ENCODE data around the gene PDZRN4.
"Not testable (repeated sequence)": the region's sequence is repeated elsewhere in the genome, so short reads cannot be mapped to it uniquely, and the experiment has no call there.

PDZRN4 gene

DNA sequence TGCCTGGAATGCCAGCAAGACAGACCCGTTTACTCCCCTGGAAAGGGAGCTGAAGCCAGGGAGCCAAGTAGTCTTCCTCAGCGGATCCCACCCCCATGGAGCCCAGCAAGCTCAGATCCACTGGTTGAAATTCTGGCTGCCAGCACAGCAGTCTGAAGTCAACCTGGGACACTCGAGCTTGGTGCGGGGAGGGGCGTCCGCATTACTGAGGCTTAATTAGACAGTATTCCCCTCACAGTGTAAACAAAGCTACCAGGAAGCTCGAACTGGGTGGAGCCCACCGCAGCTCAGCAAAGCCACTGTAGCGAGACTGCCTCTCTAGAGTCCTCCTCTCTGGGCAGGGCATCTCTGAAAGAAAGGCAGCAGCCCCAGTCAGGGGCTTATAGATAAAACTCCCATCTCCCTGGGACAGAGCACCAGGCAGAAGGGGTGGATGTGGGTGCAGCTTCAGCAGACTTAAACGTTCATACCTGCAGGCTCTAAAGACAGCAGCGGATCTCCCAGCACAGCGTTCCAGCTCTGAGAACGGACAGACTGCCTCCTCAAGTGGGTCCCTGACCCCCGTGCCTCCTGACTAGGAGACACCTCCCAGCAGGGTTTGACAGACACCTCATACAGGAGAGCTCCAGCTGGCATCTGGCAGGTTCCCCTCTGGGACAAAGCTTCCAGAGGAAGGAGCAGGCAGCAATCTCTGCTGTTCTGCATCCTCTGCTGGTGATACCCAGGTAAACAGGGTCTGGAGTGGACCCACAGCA, 92.4 kb downstream of the PDZRN4 start:
- not testable (repeated sequence) for DNase-seq (ENCODE audit: low read depth in 1 of 2, low spot score in 1 of 2)

GRCh38 chr12:41285470-41285869, 97.3 kb downstream of the PDZRN4 start:
- DNase-seq (ENCODE audit: low read depth in 1 of 2, low spot score in 1 of 2): not testable (repeated sequence)

DNA sequence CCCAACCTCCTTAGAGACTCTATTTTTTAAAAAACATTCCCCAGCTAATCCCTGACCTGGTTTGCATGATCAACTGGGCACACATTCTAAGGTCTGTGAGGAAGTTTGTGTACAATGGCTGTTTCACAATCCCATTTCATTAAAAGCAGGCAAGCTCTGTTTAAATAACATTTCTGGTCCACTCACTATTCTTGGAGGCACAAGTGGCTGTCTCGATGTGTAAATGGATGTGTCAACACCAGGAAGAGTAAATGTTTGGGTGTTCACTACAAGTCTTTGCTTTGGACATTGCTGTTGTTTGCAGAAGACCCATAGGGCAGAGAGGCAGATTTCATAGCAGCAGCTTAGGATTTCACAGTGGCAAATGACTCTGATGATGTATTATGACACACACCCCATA, 98.3 kb downstream of the PDZRN4 start:
- no peak for DNase-seq (ENCODE audit: low read depth in 1 of 2, low spot score in 1 of 2)

- DNase-seq (ENCODE audit: low read depth in 1 of 2, low spot score in 1 of 2): no peak
These were observed 99.5 kb downstream of the PDZRN4 start for GRCh38 chr12:41287500-41288141.

- DNase-seq (ENCODE audit: low read depth in 1 of 2, low spot score in 1 of 2): no peak
These were observed 100.2 kb downstream of the PDZRN4 start for GRCh38 chr12:41288142-41288811.

- no peak for DNase-seq (ENCODE audit: low read depth in 1 of 2, low spot score in 1 of 2)
These were observed 101.4 kb downstream of the PDZRN4 start for GRCh38 chr12:41289501-41289900.

- no peak for DNase-seq (ENCODE audit: low read depth in 1 of 2, low spot score in 1 of 2)
These were observed 104.9 kb downstream of the PDZRN4 start for GRCh38 chr12:41293011-41293410.

DNA sequence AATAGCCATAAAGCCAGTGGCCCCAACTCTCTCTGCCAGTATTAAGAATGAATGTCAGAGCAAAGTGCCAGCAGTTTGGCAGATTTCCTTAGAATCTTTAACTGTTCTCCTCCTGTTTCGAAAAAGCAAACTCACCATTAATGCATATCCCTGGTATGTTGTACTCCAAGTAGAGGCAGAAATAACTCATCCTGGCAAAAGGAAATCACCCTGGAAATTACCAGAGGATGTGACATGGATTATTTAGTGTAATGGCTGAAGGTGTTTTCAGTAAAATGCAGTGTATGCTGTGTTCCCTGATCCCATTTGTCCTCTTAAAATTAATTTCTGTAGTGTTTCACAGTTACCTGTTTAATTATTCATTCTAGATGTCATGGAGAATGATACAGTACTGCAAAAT, 105.3 kb downstream of the PDZRN4 start:
- no peak for DNase-seq (ENCODE audit: low read depth in 1 of 2, low spot score in 1 of 2)

- DNase-seq (ENCODE audit: low read depth in 1 of 2, low spot score in 1 of 2): no peak
These were observed 114.9 kb downstream of the PDZRN4 start for GRCh38 chr12:41302979-41303403.

DNA sequence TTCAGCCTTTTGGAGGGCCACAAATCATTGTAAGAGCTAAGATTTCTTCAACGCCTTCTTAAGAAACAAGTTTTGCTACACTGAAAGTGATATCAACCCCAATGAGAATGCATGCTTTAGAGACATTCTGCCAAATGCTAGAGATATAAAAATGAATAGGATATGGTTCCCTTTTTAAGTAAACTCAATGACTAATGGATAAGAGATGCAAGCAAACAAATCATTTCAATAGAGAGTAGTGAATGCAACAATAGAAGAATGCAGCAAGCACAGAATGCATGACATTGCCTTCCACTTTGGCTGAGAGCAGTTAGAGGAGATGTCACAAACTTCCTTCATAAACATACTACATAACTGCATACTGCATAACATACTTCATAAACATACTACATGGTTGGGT, 116.4 kb downstream of the PDZRN4 start:
- DNase-seq (ENCODE audit: low read depth in 1 of 2, low spot score in 1 of 2): no peak

DNA sequence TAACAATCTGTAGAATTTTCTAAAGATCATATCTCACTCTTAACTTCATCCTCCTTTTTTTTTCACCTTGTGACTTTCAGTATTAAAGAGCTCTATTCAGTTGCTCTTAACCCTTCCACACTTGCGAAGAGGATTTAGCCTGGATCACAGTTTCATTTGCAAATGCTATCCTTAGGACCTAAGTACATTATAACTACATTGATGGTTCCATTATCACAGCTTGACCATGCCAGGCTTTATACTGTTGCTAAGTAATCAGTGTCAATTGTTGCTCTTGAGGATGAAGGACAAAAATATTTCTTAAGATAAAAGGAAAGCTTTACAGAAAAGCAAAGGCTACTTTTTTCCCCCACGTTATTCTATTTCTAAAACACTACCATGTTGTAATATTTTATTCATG, 122.2 kb downstream of the PDZRN4 start:
- no peak for DNase-seq (ENCODE audit: low read depth in 1 of 2, low spot score in 1 of 2)

DNA sequence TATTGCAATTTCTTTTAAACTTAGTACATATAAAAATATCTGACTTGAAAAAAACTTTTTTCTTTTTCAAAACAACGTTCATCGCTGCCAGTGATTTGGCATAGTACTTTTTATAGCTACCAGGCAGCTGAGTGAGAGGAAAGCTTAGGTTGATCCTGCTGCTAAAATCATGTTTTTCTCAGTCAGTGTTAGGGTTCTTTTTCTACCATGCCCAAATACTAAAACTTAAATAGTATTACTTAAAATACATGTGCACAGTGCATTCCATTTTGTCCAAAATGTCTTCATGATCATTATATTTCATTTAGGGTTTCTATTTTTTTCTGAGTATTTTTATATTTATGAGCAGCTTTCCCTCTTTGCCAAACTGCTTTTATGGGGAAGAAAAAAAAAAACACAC, 123.8 kb downstream of the PDZRN4 start:
- no peak for DNase-seq (ENCODE audit: low read depth in 1 of 2, low spot score in 1 of 2)

DNA sequence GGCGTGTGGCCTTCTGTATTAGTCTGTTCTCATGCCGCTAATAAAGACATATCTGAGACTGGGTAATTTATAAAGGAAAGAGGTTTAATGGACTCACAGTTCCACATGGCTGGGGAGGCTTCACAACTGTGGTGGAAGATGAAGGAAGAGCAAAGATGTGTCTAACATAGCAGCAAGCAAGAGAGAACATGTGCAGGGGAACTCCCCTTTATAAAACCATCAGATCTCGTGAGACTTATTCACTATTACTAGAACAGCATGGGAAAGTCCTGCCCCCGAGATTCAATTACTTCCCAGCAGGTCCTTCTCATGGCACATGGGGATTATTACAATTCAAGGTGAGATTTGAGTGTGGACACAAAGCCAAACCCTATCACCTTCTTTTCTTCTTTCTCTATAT, 124.3 kb downstream of the PDZRN4 start:
- DNase-seq (ENCODE audit: low read depth in 1 of 2, low spot score in 1 of 2): not testable (repeated sequence)

GRCh38 chr12:41325336-41325735, 137.2 kb downstream of the PDZRN4 start:
- DNase-seq (ENCODE audit: low read depth in 1 of 2, low spot score in 1 of 2): no peak

GRCh38 chr12:41327096-41327895, 139.2 kb downstream of the PDZRN4 start:
- DNase-seq (ENCODE audit: low read depth in 1 of 2, low spot score in 1 of 2): no peak

GRCh38 chr12:41333974-41334373, 145.9 kb downstream of the PDZRN4 start:
- no peak for DNase-seq (ENCODE audit: low read depth in 1 of 2, low spot score in 1 of 2)

DNA sequence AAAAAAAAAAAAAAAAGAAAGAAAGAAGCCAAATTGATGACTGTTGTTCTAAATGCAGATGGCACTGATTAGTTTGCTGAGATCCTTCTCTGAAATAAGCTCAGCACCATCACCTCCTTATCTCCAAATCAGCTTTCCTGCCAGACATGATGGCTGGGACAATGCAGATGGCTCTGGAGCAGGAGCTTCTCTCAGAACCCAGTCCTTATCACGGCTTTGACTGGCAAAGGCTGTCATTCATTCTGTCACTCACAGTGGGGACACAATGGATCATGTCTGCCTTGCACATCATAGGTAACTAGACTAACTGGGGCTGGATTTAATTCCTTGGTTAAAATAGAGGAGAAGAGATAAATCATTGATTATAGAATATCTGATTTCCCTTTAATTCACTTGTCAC, 146.3 kb downstream of the PDZRN4 start:
- DNase-seq (ENCODE audit: low read depth in 1 of 2, low spot score in 1 of 2): no peak

DNA sequence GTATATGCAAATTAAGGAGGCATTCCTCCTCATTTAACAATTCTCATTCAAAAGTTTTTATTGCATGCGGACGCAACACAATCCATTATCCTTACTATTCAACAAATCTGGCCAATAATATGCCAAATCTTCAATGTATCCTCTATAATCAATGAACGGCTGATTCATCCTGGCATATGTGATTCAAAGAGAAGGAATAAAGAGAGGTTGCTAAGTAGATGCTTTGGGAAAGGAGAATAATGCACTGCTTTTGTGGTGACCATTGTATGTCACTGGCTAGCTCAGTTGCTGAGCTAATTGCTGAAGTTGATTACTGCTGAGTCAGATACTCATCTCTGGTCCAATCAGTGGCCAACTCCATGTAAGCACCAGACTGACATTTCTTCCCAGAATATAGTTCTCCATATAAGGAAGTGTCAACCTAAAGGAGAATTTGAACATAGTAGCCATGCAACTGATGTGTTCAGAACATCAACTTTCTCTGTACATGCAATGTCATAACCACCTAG, 148.0 kb downstream of the PDZRN4 start:
- no peak for DNase-seq (ENCODE audit: low read depth in 1 of 2, low spot score in 1 of 2)

- no peak for DNase-seq (ENCODE audit: low read depth in 1 of 2, low spot score in 1 of 2)
These were observed 151.7 kb downstream of the PDZRN4 start for GRCh38 chr12:41339784-41340183.

- DNase-seq (ENCODE audit: low read depth in 1 of 2, low spot score in 1 of 2): no peak
These were observed 156.8 kb downstream of the PDZRN4 start for GRCh38 chr12:41344776-41345470.

DNA sequence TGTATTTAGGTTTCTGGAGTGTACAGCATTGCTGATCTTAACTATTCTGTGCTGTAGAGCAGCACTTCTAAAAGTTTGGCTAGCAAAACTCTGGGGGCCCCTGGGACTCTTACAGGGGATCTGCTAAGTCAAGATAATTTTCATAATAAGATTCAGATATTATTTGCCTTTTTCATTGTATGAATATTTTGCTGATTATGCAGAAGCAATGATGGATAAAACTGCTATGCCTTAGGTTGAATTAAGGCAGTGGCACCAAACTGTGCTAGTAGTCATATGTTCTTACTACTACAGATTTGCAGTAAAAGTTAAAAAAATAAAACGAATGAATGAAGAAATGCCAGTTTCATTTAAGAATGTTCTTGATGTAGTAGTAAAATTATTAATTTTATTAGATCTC, 160.1 kb downstream of the PDZRN4 start:
- DNase-seq (ENCODE audit: low read depth in 1 of 2, low spot score in 1 of 2): no peak

All from activated CD4-positive, alpha-beta T cell treated with anti-CD3 and anti-CD28 coated beads, Interleukin-2, amount 50 U/mL, for 24 hours (primary cell).